Fibroblast of lung (primary cell): Measurements from ENCODE around the gene SLC27A4.

Source experiments
- EZH2 ChIP-seq: IDR thresholded peaks from 2 replicates; pipeline ENCODE4 v1.5.1; 2012; ENCODE audit warnings: low read length, control low read depth, mild to moderate bottlenecking; ENCODE audit errors: missing control alignments
- TF ChIP-seq, protein P1 (sequence below), 2 donors: IDR thresholded peaks in 1 of 2; conservative IDR thresholded peaks in 1 of 2; 1 replicate in 1 of 2; 2 replicates in 1 of 2; pipeline ENCODE4 v1.5.1; 2011 to 2012; ENCODE audit warnings: low read length in 2 of 2, control low read depth in 1 of 2, inconsistent platforms in 1 of 2, low read depth in 1 of 2, mild to moderate bottlenecking in 1 of 2

GRCh38 chr9:128406848-128407391, 66.6 kb downstream of the SLC27A4 start:
- TF ChIP-seq, protein P1, sequence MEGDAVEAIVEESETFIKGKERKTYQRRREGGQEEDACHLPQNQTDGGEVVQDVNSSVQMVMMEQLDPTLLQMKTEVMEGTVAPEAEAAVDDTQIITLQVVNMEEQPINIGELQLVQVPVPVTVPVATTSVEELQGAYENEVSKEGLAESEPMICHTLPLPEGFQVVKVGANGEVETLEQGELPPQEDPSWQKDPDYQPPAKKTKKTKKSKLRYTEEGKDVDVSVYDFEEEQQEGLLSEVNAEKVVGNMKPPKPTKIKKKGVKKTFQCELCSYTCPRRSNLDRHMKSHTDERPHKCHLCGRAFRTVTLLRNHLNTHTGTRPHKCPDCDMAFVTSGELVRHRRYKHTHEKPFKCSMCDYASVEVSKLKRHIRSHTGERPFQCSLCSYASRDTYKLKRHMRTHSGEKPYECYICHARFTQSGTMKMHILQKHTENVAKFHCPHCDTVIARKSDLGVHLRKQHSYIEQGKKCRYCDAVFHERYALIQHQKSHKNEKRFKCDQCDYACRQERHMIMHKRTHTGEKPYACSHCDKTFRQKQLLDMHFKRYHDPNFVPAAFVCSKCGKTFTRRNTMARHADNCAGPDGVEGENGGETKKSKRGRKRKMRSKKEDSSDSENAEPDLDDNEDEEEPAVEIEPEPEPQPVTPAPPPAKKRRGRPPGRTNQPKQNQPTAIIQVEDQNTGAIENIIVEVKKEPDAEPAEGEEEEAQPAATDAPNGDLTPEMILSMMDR (conservative IDR thresholded peaks at IDR 0.05 in 1 of 2, IDR thresholded peaks at IDR 0.05 in 1 of 2; ENCODE audit: low read depth in 1 of 2, low read length in 2 of 2): no peak
- TF ChIP-seq EZH2: no peak
